Measurements from ENCODE around the gene P2RX7. TPM values are rescaled to one million over a fixed set of nuclear protein-coding genes. Genes with fewer than 3 reads are reported as not detected.
A peak's percentile ranks its signal among the peaks of the same experiment; 100 is the strongest.

The P2RX7 gene
- total RNA-seq, 3 donors from 2014 or later = 1.0 to 10.9 (median 1.4) TPM

GRCh38 chr12:121170611-121171260, 38.1 kb downstream of the P2RX7 start:
- intact Hi-C loops (cut with DNase I, micrococcal nuclease) = no loop called here
- no peak for ATAC-seq
- H3K9me3 ChIP-seq = no peaks in the 10 kb centered on the region
- TF ChIP-seq CTCF (IDR thresholded peaks at IDR 0.05) = no peak
- H3K4me3 ChIP-seq = no peak overlapping the region
- no peaks in the 10 kb centered on the region for H3K36me3 ChIP-seq (ENCODE audit: low read depth)
- DNase-seq = no peak
- H3K4me1 ChIP-seq (ENCODE audit: low read depth) = peaks cover 5% of the 10 kb centered on the region

GRCh38 chr12:121172145-121172544, 39.5 kb downstream of the P2RX7 start:
- Histone ChIP-seq H3K4me1 (ENCODE audit: low read depth) (peaks cover 5% of the 10 kb centered on the region), H3K4me3 (no peak overlapping the region), H3K9me3 (no peaks in the 10 kb centered on the region), H3K36me3 (ENCODE audit: low read depth) (no peaks in the 10 kb centered on the region)
- ATAC-seq (no peak), DNase-seq (no peak)
- intact Hi-C loops (cut with DNase I, micrococcal nuclease) = no loop called here
- no peak for TF ChIP-seq CTCF (IDR thresholded peaks at IDR 0.05)

GRCh38 chr12:121175383-121176119, 42.9 kb downstream of the P2RX7 start:
- DNase-seq (peak in 1 of 3 donors; percentile 14), ATAC-seq (peak; percentile 34)
- TF ChIP-seq CTCF (IDR thresholded peaks at IDR 0.05) = no peak
- intact Hi-C loops (cut with DNase I, micrococcal nuclease) = no loop called here
- H3K36me3 ChIP-seq (ENCODE audit: low read depth) = no peaks in the 10 kb centered on the region
- no peaks in the 10 kb centered on the region for H3K9me3 ChIP-seq
- H3K4me1 ChIP-seq (ENCODE audit: low read depth) = peaks cover 5% of the 10 kb centered on the region
- no peak overlapping the region for H3K4me3 ChIP-seq

DNA sequence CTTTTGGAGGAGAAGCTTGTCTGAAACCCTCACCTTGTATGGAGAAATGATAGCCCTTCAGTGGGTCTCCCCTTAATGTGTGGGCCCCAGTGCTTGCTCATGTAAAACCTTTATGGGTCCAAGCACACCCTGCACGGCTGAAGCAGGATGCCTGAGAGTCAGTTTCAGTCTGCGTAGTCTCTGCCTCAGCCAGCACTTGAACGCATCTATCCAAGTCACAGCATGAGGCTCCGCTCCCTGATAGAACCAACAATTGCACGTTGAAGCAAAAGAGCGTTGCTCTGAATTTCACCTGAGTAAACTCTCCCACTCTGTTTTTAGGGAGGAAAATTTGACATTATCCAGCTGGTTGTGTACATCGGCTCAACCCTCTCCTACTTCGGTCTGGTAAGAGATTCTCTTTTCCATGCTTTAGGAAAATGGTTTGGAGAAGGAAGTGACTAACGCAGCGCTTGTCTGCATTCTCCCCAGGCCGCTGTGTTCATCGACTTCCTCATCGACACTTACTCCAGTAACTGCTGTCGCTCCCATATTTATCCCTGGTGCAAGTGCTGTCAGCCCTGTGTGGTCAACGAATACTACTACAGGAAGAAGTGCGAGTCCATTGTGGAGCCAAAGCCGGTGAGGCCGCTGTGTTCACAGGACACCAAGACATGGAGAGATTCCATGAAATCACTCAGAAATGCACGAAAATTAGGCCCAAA, 44.3 kb downstream of the P2RX7 start:
- no peak for ATAC-seq
- intact Hi-C loops (cut with DNase I, micrococcal nuclease) = no loop called here
- TF ChIP-seq CTCF (IDR thresholded peaks at IDR 0.05) = no peak
- Histone ChIP-seq H3K9me3 (no peaks in the 10 kb centered on the region), H3K36me3 (ENCODE audit: low read depth) (no peaks in the 10 kb centered on the region), H3K4me1 (ENCODE audit: low read depth) (peaks cover 5% of the 10 kb centered on the region), H3K4me3 (no peak overlapping the region)
- DNase-seq = no peak

DNA sequence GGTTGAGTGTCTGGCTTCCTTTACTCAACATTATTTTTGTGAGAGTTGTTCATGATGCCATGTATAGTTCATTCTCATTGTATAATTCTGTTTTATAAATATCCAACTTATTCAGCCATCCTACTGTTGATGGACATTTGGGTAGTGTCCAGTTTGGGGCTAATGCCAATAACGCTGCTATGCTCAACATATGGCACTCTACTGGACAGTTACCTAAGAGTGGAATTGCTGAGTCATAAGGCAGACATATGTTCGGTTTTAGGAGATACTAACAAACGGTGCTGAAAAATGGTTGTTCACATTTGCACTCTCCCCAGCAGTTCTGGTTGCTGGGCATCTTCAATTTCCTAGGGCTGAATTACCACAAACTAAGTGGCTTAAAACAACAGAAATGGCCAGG, 48.5 kb downstream of the P2RX7 start:
- no peaks in the 10 kb centered on the region for H3K4me1 ChIP-seq (ENCODE audit: low read depth)
- no peak overlapping the region for H3K4me3 ChIP-seq
- ATAC-seq = no peak
- no peaks in the 10 kb centered on the region for H3K9me3 ChIP-seq
- TF ChIP-seq CTCF (IDR thresholded peaks at IDR 0.05) = no peak
- intact Hi-C loops (cut with DNase I, micrococcal nuclease) = no loop called here
- H3K36me3 ChIP-seq (ENCODE audit: low read depth) = no peaks in the 10 kb centered on the region
- DNase-seq = no peak
